Measurements from ENCODE around the gene SLC22A17. TPM values are rescaled to one million over a fixed set of nuclear protein-coding genes. Genes with fewer than 3 reads are reported as not detected.
"Not testable (repeated sequence)": the region's sequence is repeated elsewhere in the genome, so short reads cannot be mapped to it uniquely, and the experiment has no call there.

Gene SLC22A17
- 10 to 100 TPM; 50.8 to 79.6 (median 69.3) TPM for polyA plus RNA-seq (ENCODE audit: insufficient read length in 4 of 4)

DNA sequence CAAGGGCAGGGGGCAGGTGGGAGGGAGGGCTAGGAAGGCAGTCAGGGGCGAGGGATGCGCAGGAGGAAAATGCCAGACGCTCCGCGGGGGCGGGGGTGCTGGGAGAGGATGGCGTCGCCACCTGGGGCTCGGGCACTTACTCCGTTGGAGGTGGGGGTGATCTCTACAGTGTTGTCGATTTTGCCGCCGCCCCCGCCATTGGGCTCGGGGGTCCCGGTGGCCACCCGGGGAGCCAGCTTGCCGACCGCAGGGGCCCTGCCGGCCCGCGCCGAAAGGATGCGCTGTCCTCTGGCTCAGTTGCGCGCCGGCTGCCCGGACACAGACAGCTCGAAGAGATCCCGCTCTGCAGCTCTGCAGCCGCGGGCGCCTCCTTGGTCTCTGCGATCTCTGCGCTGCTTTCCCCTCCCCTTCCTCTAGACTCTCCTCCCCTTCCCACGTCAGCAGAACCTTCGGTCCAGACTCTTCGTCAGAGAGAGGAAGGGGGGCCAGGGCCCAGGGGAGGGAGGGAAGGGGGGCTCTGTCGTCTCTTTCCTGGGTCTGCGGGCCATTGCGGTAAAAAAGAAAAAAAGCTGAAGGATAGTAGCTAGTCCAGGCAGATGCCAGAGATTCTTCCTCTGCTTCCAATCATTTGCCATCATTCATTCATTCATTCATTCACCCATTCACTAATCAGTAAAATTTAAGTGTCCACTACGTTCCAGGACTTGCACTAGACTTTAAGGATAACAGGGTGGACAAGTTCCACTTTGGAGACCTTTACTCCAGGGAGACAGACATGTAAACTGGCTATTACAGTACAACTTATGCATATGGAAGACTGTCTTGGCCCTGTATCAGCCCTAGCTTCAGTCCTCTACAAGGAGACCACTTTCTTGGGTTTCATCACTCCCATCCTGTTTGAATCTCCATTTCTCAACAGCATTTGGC, at the start of gene SLC22A17:
Gene SLC22A17, minus strand, starts transcription at position 382 of the 927 bp plus-strand sequence.
- DNase-seq (ENCODE audit: low read depth in 4 of 4, low spot score in 2 of 4): peak; percentile 67 to 87 (median 73)

DNA sequence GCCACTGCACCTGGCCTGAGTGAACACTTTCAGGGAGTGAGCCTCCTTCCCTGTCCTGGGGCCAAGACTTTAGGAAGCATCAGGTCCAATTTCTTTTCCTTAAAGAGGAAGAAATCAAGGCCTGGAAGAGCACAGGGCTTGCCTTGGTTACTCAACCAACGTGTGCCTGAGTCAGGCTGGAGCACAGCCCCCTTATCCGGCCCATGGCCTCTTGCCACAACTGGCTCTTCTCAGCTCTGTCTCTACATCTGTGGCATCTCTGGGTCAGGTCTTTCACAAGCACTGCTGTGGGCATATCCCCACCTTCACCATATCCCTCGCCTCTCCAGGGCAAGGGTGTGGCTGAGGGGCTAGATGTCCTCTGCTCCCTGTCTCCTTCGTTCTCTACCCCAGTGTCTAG, 48.6 kb upstream of the SLC22A17 start:
- DNase-seq (ENCODE audit: low read depth in 4 of 4, low spot score in 2 of 4): no peak

DNA sequence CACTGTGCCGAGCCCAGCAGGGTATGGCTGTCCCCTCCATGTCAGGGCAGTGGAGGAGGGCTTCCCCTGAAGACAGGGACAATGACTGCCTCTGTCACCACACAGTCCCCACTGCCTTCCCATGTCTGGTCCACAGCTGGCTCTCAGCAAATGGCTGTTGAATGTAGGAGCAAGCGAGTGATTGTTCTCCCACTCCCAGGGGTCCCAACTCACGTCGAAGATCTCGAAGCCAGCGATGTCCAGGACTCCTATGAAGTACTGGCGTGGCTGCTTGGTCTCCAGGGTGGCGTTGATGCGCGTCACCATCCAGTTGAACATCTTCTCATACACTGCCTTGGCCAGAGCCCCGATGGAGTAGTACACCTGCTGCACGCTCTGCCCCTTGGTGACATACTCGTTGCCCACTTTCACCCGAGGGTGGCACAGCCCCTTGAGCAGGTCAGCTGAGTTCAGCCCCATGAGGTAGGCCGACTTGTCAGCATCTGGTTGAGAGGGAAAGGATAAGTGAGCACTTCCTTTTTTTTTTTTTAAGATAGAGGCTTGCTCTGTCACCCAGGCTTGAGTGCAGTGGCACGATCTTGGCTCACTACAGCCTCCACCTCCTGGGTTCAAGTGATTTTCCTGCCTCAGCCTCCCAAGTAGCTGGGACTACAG, 47.9 kb upstream of the SLC22A17 start:
- not testable (repeated sequence) for DNase-seq (ENCODE audit: low read depth in 4 of 4, low spot score in 2 of 4)

DNA sequence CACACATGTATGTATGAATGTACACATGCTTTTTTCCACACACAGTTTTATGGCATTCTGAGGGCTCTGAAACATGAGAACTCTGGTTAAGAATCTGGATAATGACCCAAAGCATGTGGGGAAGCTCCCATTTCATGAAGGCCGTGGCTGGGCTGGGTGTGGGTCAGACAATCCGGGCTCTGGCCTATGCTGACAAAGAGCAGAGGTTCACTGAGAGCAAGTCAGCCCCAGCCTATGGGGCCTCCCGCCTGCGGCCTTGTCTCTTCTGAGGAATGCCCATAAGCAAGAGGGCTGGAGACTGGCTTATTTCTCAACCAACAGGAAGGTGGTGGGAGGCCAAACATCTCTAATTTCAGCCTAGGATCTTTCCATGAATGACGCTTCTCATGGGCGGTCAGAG, 46.9 kb upstream of the SLC22A17 start:
- no peak for DNase-seq (ENCODE audit: low read depth in 4 of 4, low spot score in 2 of 4)

DNA sequence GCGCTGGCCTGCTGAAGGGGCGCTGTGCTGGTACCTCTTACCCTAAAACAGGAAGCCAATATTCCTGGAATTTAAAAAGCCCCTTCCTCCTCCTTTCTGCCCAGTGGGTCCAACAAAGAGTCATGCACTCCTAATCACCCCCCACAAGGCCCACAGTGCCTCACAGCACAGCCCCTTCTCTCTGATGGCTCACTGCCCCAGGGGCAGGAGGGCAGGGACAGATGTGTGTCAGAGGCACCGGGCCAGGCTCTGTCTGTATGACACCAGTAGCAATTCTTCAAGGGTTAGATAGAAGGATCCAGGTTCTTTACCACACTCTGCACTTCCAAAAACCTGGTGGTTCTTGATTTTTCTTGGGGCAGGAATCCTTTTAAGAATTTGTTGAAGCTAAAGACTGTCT, 46.4 kb upstream of the SLC22A17 start:
- no peak for DNase-seq (ENCODE audit: low read depth in 4 of 4, low spot score in 2 of 4)

DNA sequence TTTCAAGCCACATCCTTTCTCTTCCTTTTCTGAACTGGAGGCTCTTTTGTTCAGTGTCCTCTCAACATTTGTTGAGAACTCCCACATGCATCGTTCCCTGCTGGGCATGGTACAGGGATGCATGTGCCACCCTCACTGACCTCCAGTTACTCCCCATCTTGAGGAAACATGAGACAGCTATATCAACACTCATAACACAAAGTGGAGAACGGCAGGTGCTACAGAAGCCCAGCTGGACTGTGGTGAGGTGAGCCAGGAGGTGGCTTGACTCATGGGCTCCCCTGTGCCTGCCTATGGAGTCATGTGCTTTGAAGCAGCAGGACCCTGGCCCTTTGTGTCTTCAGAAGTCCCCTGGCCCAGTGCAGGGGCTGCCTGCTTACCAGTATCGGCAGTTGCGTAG, 45.7 kb upstream of the SLC22A17 start:
- DNase-seq (ENCODE audit: low read depth in 4 of 4, low spot score in 2 of 4): no peak

DNA sequence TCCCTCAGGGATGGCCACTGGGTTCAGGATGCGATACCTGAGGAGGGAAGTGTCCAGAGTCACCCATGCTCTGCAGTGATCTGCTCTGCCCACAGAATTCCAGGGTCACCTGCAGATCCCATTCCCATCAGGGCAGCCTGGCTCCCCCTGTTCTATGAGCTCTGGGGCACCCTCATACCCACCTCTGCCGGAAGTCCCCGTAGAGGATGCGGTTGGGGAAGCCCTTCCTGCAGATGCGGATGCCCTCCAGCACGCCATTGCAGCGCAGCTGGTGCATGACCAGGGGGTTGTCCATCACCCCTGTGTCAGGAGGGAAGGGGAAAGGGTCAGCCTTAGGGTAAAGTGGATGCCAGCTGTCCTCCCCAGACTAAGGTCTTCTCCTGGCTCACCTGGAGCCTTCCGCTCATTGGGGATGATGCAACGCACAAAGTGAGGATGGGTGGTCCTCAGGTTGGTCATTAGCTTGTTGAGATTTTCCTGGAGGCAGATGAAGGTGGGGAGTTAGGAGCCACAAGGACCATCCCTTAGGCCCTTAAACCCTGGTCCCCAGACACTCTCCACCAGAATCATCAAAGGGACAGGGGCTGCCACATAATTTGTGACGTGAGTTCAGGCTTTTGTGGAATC, 44.2 kb upstream of the SLC22A17 start:
- DNase-seq (ENCODE audit: low read depth in 4 of 4, low spot score in 2 of 4): no peak

DNA sequence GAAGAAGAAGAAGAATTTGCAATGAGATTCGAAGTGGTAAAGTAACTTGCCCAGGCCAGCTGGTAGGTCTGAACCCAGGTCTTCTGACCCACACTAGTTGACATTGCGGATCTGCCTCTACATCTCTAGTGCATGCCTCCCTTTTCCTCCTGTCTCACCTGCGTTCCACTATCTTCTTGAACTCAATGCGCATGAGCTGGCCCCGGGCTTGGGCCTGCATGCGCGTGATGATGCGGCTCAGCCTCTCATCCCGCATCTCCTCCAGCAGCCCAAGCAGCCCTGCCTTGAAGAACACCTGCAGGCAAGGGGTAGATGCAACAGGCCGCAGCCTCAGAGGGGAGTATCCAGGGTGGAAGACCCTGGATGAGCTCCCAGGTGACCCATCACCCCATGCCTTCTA, 43.4 kb upstream of the SLC22A17 start:
- DNase-seq (ENCODE audit: low read depth in 4 of 4, low spot score in 2 of 4): no peak

DNA sequence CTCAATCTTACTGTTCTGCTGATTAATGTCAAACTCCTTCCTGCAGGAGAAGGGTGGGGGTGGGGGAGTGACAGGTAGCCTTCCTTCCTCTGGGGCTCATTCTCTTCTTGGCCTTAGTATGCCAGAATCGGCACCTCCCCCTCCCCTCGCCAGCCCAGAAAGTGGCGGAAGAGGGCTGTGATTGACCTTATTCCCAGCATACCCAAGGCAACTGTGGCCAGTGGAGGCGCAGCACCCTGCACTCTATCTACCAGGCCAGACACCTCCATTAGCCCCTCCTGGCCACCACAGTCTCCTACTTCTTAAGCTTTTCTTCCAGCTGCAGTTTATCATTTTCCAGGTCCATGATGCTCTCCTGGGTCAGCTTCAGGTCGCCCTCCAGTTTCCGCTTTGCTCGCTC, 39.9 kb upstream of the SLC22A17 start:
- DNase-seq (ENCODE audit: low read depth in 4 of 4, low spot score in 2 of 4): no peak

DNA sequence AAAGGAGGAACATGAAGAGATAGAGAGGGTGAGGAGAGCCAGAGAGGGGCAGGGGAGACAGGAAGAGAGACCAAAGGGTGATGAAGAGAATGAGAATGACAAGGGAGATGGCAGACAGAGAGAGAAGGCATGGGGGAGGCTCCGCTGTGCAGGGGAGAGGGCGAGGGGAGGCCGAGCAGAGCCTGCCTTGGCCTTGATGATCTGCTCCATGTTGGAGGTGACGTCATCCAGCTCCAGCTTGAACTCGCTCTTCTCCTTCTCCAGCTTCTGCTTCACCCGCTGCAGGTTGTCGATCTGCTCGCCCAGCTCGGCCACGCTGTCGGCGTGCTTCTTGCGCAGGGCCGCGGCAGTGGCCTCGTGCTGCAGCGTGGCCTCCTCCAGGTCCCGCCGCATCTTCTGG, 37.2 kb upstream of the SLC22A17 start:
- not testable (repeated sequence) for DNase-seq (ENCODE audit: low read depth in 4 of 4, low spot score in 2 of 4)

DNA sequence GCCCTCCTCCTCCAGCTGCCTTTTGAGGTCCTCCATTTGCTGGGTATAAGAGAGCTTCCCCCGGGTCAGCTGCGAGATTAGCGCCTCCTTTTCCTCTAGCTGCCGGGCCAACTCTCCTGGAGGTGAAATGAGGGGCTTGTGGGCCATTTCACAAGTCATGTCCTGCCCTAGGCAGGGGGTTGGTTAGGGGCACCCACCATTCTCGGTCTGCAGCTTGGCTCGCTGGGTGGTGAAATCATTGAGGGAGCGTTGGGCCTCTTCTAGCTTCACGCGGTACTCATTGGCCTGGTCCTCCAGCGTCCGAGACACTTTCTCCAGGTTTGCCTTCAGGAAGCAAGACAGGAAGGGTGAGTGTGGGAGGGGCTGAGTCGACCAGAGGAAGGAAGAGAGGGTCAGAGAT, 36.7 kb upstream of the SLC22A17 start:
- no peak for DNase-seq (ENCODE audit: low read depth in 4 of 4, low spot score in 2 of 4)

DNA sequence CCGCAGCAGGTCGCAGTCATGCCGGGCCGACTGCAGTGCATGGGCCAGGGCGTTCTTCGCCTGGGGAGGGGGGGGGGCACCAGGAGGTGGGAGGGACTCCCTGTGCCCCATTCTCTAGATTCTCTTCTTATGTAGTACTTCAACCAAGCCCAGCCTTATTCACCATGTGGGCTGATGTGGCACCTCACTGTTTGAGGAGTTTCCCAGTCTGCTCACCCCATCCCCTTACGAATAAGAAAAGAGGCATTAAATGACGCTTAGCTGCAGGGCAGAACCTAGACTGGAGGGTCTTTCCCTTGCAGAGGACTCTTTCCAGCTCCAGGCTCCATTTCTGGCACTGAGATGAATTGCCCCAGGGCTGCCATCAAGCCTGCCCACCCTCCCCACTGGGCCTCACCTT, 36.3 kb upstream of the SLC22A17 start:
- no peak for DNase-seq (ENCODE audit: low read depth in 4 of 4, low spot score in 2 of 4)

DNA sequence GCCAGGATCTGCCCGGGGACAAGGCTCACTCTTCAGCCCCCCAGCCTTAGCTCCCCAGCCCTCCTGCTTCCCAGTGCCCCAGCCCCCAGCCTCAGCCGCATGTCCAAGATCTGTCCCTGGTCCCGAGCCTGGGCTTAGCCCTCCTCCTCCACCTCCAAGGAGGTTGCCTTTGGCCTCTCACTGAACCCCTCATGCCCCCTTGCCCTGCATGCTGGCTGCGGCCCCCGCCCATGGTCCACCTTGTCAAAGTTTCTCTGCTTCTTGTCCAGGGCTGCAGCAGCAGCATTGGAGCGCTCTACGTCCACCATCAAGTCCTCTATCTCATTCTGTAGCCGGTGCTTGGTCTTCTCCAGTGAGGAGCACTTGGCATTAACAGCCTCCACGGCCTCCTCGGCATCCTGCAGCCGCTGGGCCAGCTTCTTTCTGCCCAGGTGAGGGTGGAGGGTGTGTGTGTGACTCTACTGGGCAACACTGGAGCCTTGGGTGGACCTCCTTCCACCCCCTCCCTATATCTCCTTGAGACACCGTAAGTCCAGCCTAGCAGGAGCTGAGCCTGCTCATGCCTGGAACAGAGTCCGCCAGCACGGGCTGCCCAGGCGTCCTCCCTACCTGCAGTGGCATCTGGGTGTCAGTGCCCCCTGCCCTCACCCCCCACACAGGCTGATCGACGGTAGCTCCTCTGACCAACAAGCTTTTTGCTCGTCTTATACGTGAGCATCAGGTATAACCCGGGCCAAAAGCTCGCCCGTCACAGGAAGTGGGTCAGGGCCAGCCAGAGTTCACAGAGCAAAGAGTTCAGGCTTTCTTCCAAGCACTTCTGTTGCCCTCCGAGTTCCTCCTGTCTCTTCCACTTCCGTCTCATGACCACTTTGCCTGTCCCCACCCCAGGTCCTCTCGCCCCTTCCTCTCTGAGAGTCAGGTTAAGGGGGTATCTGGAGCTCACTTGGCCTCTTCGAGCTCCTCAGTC, 35.5 kb upstream of the SLC22A17 start:
- no peak for DNase-seq (ENCODE audit: low read depth in 4 of 4, low spot score in 2 of 4)

DNA sequence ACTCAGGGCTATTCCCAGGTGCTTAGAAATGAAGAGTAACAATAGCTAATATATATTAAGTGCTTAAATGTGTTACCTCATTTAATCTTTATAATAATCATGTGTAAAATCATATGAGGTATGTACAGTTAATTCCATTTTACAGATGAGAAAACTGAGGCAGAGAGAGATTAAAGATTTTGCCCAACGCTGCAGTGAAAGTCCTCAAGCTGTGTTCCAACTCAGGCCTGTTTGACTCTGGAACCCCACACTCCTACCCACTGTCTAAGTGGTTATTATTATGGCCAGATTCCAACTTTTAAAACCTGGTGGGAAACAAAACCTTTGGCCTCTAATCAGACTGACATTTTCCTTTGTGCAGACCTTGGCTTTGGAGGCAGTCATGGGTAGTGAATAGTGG, 34.3 kb upstream of the SLC22A17 start:
- DNase-seq (ENCODE audit: low read depth in 4 of 4, low spot score in 2 of 4): no peak

DNA sequence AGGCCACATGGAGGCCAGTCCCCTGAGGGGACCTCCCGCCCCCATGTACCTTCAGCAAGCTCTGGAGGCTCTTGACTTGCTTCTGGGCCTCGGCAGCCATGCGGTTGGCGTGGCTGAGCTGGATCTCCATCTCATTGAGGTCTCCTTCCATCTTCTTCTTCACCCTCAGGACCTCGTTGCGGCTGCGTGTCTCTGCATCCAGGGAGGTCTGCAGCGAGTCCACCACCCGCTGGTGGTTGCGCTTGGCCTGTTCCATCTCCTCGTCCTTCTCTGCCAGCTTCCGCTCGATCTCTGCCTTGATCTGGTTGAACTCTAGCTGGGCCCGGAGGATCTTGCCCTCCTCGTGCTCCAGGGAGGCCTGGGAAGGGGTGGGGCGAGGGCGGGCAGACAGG, 33.6 kb upstream of the SLC22A17 start:
- DNase-seq (ENCODE audit: low read depth in 4 of 4, low spot score in 2 of 4): not testable (repeated sequence)

DNA sequence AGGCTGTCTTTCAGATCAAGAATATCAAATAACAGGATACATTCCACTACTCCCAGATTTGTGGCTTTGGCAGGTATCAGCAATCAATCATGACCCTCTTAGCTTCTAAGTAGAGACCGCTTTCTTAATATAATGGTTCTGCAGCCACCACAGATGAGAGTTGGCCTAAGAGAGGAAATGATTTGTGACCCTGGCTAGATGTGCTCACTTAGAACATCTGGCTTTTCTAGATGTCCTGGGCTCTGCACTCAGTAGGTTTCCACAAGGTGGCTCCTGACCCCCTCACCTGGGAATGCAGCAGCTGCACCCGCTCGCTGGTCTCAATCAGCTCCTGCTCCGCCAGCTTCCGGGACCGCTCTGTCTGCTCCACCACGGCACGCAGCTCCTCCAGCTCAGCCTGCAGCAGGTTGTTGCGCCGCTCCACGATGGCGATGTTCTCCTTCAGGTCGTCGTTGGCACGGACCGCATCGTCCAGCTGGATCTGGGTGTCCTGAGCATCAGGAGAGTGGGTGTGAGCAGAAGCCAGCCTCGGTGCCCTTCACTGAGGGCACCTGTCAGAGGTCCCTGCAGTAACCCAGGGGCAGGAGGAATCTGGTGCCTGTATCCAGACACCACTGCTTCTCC, 33.1 kb upstream of the SLC22A17 start:
- peak in 1 of 4 donors; percentile 13 for DNase-seq (ENCODE audit: low read depth in 4 of 4, low spot score in 2 of 4)

DNA sequence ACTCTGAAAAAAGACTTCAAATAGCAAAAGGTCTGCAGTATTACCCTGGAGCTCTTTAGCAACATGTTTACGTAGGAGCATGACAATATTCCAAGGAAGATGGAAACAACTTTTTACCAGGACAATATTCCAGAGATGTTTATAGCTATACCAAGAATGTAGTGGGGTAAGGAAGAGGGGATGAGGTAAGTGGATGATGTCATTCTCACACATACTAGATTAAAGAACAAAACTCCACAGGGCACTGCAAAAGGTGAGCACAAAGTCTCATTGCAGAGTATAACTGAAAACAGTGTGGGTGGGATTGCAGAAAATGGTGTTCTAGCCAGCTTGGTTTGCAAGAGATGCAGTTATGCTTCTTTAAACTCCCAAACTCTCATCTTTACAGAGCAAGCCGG, 32.6 kb upstream of the SLC22A17 start:
- no peak for DNase-seq (ENCODE audit: low read depth in 4 of 4, low spot score in 2 of 4)

DNA sequence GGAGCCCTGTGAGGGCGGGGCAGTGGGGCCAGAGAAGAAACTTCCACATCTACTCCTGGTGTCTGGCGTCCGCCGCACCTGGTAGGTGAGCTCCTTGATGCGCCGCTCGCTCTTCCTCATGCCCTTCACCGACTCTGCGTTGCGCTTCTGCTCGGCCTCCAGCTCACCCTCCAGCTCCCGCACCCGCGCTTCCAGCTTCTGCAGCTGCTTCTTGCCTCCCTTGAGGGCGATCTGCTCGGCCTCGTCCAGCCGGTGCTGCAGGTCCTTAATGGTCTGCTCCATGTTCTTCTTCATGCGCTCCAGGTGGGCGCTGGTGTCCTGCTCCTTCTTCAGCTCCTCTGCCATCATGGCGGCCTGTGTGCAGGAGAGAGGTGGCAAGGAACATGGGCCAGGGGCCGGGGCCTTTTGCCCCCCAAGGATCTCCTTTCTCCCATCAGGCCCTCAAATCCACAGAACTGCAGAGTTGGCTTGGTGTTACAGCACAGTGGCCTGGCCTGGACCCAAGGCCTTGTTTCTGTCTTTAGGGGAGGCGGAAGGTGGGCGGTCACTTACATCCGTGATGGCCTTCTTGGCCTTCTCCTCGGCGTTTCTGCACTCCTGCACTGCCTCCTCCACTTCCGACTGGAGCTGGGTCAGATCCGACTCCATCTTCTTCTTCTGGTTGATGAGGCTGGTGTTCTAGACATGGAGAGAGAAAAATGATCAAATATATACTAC, 31.8 kb upstream of the SLC22A17 start:
- no peak for DNase-seq (ENCODE audit: low read depth in 4 of 4, low spot score in 2 of 4)

DNA sequence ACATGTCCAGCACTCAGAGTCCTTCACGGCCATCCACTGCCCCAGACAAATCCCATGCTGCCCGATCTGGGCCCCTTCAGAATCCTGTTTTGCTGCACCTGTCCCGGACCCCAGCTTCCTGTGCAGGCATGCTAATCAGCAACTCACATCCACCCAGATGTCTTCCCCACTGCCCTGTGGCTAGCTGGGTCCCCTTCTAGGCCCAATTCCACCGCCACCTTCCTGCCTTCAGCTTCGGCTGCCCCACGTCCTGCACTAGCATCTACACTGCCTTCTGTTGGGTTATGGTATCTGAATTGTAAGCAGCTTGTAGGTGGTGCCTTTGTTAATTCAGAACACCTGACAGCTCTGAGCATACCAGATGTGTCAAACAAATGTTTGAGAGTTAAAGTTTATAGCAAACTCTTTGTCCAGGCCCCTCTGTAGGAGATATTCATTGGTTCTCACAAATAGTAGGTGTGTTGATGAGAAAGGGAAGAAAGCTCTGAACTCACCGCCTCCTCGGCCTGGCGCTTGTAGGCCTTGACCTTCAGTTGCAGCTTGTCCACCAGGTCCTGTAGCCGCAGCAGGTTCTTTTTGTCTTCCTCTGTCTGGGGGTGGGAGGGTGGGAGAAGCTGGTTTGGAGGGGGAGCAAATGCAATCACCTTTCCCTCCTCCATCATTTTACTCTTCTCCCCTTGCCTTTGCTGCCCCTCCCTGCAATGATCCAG, 30.2 kb upstream of the SLC22A17 start:
- DNase-seq (ENCODE audit: low read depth in 4 of 4, low spot score in 2 of 4): no peak

Measured in left renal cortex interstitium (tissue), 4 donors.